ENCODE data around the gene LORICRIN. TPM values are rescaled to one million over a fixed set of nuclear protein-coding genes. Genes with fewer than 3 reads are reported as not detected.
A peak's percentile ranks its signal among the peaks of the same experiment; 100 is the strongest.

Gene LORICRIN
- total RNA-seq, 1 donor = not detected

- DNase-seq (ENCODE audit: low read depth) = no peak
- H3K4me3 ChIP-seq (ENCODE audit: low read depth, low read length) = no peak overlapping the region
- TF ChIP-seq, protein P1, sequence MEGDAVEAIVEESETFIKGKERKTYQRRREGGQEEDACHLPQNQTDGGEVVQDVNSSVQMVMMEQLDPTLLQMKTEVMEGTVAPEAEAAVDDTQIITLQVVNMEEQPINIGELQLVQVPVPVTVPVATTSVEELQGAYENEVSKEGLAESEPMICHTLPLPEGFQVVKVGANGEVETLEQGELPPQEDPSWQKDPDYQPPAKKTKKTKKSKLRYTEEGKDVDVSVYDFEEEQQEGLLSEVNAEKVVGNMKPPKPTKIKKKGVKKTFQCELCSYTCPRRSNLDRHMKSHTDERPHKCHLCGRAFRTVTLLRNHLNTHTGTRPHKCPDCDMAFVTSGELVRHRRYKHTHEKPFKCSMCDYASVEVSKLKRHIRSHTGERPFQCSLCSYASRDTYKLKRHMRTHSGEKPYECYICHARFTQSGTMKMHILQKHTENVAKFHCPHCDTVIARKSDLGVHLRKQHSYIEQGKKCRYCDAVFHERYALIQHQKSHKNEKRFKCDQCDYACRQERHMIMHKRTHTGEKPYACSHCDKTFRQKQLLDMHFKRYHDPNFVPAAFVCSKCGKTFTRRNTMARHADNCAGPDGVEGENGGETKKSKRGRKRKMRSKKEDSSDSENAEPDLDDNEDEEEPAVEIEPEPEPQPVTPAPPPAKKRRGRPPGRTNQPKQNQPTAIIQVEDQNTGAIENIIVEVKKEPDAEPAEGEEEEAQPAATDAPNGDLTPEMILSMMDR (IDR thresholded peaks at IDR 0.05; ENCODE audit: insufficient read depth, low read length) = no peak
Observed at GRCh38 chr1:153253693-153254092, 5.8 kb upstream of the LORICRIN start.

DNA sequence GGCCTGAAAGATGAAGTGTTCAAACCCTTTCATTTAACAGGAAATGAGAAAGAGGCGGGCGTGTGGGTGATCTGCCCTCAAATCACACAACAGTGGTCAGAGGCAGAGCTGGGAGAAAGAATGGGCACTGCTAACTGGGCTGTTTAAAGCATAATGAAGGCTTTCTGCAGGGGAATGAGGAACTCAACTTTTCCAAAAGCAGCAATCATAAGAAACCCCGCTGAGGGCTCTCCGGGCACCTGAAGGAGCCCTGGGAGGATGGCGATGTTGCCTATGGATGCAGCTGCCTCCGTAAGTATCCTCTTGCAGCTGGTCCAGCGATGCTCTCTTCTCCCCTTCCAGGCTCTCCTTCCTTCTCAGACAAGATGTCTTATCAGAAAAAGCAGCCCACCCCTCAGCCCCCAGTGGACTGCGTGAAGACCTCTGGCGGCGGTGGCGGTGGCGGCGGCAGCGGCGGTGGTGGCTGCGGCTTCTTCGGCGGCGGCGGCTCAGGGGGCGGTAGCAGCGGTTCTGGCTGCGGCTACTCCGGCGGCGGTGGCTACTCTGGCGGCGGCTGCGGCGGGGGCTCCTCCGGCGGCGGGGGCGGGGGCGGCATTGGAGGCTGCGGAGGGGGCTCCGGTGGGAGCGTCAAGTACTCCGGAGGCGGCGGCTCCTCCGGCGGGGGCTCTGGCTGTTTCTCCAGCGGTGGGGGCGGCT, 1.2 kb downstream of the LORICRIN start:
- TF ChIP-seq, protein P1 (IDR thresholded peaks at IDR 0.05; ENCODE audit: insufficient read depth, low read length) = no peak
- DNase-seq (ENCODE audit: low read depth) = no peak
- H3K4me3 ChIP-seq (ENCODE audit: low read depth, low read length) = no peak overlapping the region

GRCh38 chr1:153261281-153262069, 2.0 kb downstream of the LORICRIN start:
- H3K4me3 ChIP-seq (ENCODE audit: low read depth, low read length) = peak overlapping the region; percentile 37
- DNase-seq (ENCODE audit: low read depth) = no peak
- TF ChIP-seq, protein P1 (IDR thresholded peaks at IDR 0.05; ENCODE audit: insufficient read depth, low read length) = no peak

DNA sequence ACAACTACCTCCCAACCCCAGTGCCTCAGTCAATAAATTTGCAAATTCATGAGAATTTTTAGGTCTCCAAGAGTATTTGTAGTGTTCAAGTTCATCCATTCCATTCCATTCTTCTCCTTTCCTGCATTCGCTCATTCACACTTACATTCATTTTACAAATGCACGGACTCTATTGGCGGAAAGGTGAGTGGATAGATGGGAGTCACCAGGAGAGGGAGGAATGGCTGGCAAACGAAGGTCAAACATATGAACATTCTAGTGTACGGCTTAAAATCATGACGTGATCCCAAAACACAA, 2.5 kb downstream of the LORICRIN start:
- TF ChIP-seq, protein P1 (IDR thresholded peaks at IDR 0.05; ENCODE audit: insufficient read depth, low read length) = no peak
- no peak for DNase-seq (ENCODE audit: low read depth)

DNA sequence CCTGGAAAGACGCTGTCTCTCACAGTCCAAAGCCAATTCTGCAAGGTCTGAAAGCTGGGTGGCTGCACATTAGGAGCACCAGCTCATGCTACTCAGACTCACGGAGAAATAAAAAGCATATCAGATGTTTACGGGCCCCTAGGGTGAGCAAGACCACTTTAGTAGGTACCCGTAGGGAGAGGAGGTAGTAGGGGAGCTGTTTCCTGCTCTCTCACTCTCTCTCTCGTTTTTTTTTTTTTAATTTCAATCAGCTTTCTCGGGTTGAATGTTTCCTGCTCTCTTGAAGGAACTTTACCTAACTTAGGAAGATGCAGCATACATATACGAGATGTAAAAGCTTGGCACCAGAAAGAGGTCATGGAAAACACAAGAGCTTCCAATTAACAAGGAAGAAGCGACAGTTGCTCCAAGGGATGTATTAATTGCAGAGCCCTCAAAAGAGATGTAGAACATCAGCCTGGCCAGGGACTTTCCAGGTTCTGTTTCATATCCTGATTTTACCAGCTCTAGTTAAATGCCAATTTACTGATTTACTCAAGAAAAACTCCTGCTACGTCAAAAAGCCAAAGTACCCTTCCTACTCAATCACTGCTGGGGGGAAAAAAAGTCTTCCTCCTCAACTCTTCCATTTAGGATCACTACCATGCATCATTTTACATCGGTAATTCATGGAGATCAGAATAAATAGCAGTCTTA, 3.1 kb downstream of the LORICRIN start:
- no peak overlapping the region for H3K4me3 ChIP-seq (ENCODE audit: low read depth, low read length)
- TF ChIP-seq, protein P1 (IDR thresholded peaks at IDR 0.05; ENCODE audit: insufficient read depth, low read length) = no peak
- DNase-seq (ENCODE audit: low read depth) = no peak

More for the DNA sequence above, 2.5 kb downstream of the LORICRIN start:
- peak overlapping the region; percentile 31 for H3K4me3 ChIP-seq (ENCODE audit: low read depth, low read length)

DNA sequence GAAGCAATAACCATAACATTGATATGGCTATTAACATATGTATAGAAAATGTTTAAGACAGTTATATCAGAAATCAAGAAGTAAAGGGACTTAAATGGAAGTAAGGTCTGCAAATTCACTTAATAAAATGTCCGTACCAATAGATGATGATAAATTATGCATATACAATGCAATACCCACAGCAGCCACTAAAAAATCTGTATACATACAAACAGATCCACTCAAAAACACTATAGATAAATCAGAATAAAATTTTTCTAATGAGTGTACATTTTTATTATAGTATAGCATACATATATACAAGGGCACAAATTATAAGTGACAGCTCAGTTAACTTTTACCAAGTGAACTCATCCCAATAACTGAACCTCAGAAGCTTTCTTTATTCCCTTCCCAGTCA, 6.0 kb downstream of the LORICRIN start:
- DNase-seq (ENCODE audit: low read depth) = no peak
- TF ChIP-seq, protein P1 (IDR thresholded peaks at IDR 0.05; ENCODE audit: insufficient read depth, low read length) = no peak
- no peak overlapping the region for H3K4me3 ChIP-seq (ENCODE audit: low read depth, low read length)
